HepG2 (cell line): ENCODE data around the gene CECR2. TPM values are rescaled to one million over a fixed set of nuclear protein-coding genes. Genes with fewer than 3 reads are reported as not detected.

ENCODE experiments used
- ATAC-seq: fragments of 200-7000 bp; cut with Tn5 transposase; 3 replicates; pipeline ENCODE4 v1.9.1; 2020; ENCODE audit warnings: mild to moderate bottlenecking, moderate library complexity
- Bru-seq: library from RNA; stranded (reverse); fragments of 400-500 nt; gene quantifications from one replicate; lab custom pipeline; 2021; lab: Mats Ljungman, UMichigan
- BruChase-seq, 2 experiments: library from RNA; stranded (reverse); fragments of 400-500 nt; gene quantifications; one replicate each; lab custom pipeline; 2021; lab: Mats Ljungman, UMichigan
- BruUV-seq: library from RNA; stranded (reverse); fragments of 400-500 nt; replicated peaks from 2 replicates; lab custom pipeline; 2021; lab: Mats Ljungman, UMichigan
- CTCF ChIA-PET: fragments of 300-600 bp; formaldehyde crosslinking; extraction: SDS; loops from one replicate; lab custom pipeline; 2021; ENCODE audit warnings: low total read pairs, inconsistent platforms, low intra/inter-chr PET ratio; lab: Yijun Ruan, JAX
- POLR2A ChIA-PET: fragments of 350-600 bp; sonication (Branson Sonifier 250); formaldehyde crosslinking; loops from one replicate; lab custom pipeline; 2020; ENCODE audit warnings: antibody characterized with exemption, inconsistent platforms; lab: Yijun Ruan, JAX
- DNase-seq: peaks from one replicate; pipeline ENCODE4 v3.0.0-alpha.2; 2015; ENCODE audit warnings: low spot score
- FAIRE-seq: peaks from 3 replicates; lab custom pipeline; 2011; peaks lifted over from hg19 to GRCh38; lab: Jason Lieb, UNC
- H2AFZ ChIP-seq: one replicate; pipeline ENCODE4 v1.6.1; 2011; ENCODE audit warnings: low read length, inconsistent platforms
- H3K27ac ChIP-seq: fragments of 300-600 bp; 3 replicates; pipeline ENCODE4 v1.8.0; 2011; ENCODE audit warnings: mixed run types, mild to moderate bottlenecking, mixed read lengths, low read length, inconsistent platforms; ENCODE audit not compliant: insufficient read depth; ENCODE audit errors: extremely low read length
- H3K27me3 ChIP-seq, 2 experiments: fragments of 200-600 bp in 1 of 2; 2 replicates in 1 of 2; 3 replicates in 1 of 2; pipeline versions ENCODE4 v1.6.0 to v1.8.0; 2011; ENCODE audit warnings: low read length in 2 of 2, mild to moderate bottlenecking in 2 of 2, moderate library complexity in 2 of 2, inconsistent platforms in 1 of 2; ENCODE audit not compliant: insufficient read depth in 2 of 2, control insufficient read depth in 1 of 2
- H3K36me3 ChIP-seq, 2 experiments: fragments of 200-600 bp in 1 of 2; replicated peaks in 1 of 2; 2 replicates in 1 of 2; 3 replicates in 1 of 2; pipeline versions ENCODE4 v1.5.1 to v1.8.0; 2011; ENCODE audit warnings: low read length in 2 of 2, inconsistent platforms in 1 of 2; ENCODE audit not compliant: insufficient read depth in 2 of 2, control insufficient read depth in 1 of 2
- H3K4me1 ChIP-seq: 2 replicates; pipeline ENCODE4 v1.5.1; 2012; ENCODE audit warnings: low read length, inconsistent platforms; ENCODE audit not compliant: insufficient read depth
- H3K4me2 ChIP-seq: 2 replicates; pipeline ENCODE4 v1.6.0; 2011; ENCODE audit warnings: low read depth, low read length, inconsistent platforms
- H3K4me3 ChIP-seq, 3 experiments: fragments of 200-600 bp in 1 of 3; sonication (generic), shearing (Covaris generic) in 1 of 3; replicated peaks in 1 of 3; 2 replicates each; pipeline ENCODE4 v1.5.1; 2011 to 2016; ENCODE audit warnings: low read length in 3 of 3, inconsistent platforms in 2 of 3, low read depth in 2 of 3, mild to moderate bottlenecking in 2 of 3, control low read depth in 1 of 3, mixed read lengths in 1 of 3; ENCODE audit not compliant: insufficient read depth in 1 of 3
- H3K79me2 ChIP-seq: one replicate; pipeline ENCODE4 v1.6.1; 2011; ENCODE audit warnings: low read length, inconsistent platforms; ENCODE audit not compliant: insufficient read depth
- H3K9ac ChIP-seq: 2 replicates; pipeline ENCODE4 v1.6.0; 2011; ENCODE audit warnings: mild to moderate bottlenecking, low read depth, low read length, inconsistent platforms; ENCODE audit not compliant: insufficient read depth
- H3K9me3 ChIP-seq: 2 replicates; pipeline ENCODE4 v1.5.1; 2012; ENCODE audit warnings: mild to moderate bottlenecking, low read length
- H4K20me1 ChIP-seq: 2 replicates; pipeline ENCODE4 v1.6.0; 2011; ENCODE audit warnings: inconsistent platforms, mild to moderate bottlenecking, low read length, moderate library complexity; ENCODE audit not compliant: insufficient read depth
- WGBS: methylation state at CpG from one replicate; pipeline ENCODE4 v1.1.6; 2017; ENCODE audit warnings: low lambda C conversion rate; 5-methylcytosine and 5-hydroxymethylcytosine counted together
- in situ Hi-C: cut with HindIII; loops from 2 replicates; pipeline ENCODE4 v1.10.0; 2017; ENCODE audit warnings: low pct_unique_long_range_greater_than_20kb; ENCODE audit not compliant: extremely low pct_ligation_motif_present
- intact Hi-C: fragments of 100-400 bp; cut with micrococcal nuclease; formaldehyde crosslinking; loops from one replicate; pipeline ENCODE4 v1.10.0; 2022; ENCODE audit not compliant: unreplicated experiment
- long read RNA-seq, 2 experiments: library from RNA in 1 of 2; library from polyadenylated mRNA in 1 of 2; stranded (forward) in 1 of 2; unstranded in 1 of 2; transcript quantifications; one replicate each; pipeline ENCODE4 v2.0.0, GENCODE V29; 2019 to 2022
- polyA minus RNA-seq, 3 experiments: library from RNA; depleted of rRNA, polyadenylated mRNA; stranded (reverse); fragments of >200 nt; gene quantifications; 2 replicates each; pipeline ENCODE4 v1.2.3, GENCODE V29; 2011; ENCODE audit warnings: low replicate concordance in 1 of 3
- polyA plus RNA-seq, 8 experiments: library from polyadenylated mRNA; depleted of rRNA in 3 of 8; stranded (reverse) in 7 of 8; unstranded in 1 of 8; fragments of >200 nt; fragmentation: Illumina TruSeq in 4 of 8; extraction: Trizol in 4 of 8; gene quantifications; 2 replicates each; pipeline versions ENCODE4 v1.2.1 to v1.2.3, GENCODE V29; 2011 to 2016; ENCODE audit warnings: low read depth in 4 of 8, missing spikeins in 1 of 8, mixed read lengths in 1 of 8; ENCODE audit not compliant: insufficient read depth in 1 of 8
- total RNA-seq, 5 experiments: library from RNA; depleted of rRNA; stranded (reverse); fragments of >200 nt; fragmentation: Illumina TruSeq; extraction: Trizol; gene quantifications; 2 replicates each; pipeline ENCODE4 v1.2.3, GENCODE V29; 2016; ENCODE audit warnings: low read depth in 1 of 5
- TF ChIP-seq, protein P1 (sequence below): IDR thresholded peaks from 2 replicates; pipeline ENCODE4 v1.6.1; 2016; ENCODE audit warnings: missing compliant biosample characterization, missing genetic modification reagents, borderline replicate concordance
- TF ChIP-seq, protein P2 (sequence below): IDR thresholded peaks from 2 replicates; pipeline ENCODE4 v1.6.1; 2016; ENCODE audit warnings: missing biosample characterization, missing genetic modification reagents, low read depth

Gene CECR2
- total RNA-seq (2016; rRNA removed; fragmentation: Illumina TruSeq; extraction: Trizol): not detected in 2 replicates
- not detected in 2 replicates for total RNA-seq (2016; cell fraction: cytosol; rRNA removed; fragmentation: Illumina TruSeq; extraction: Trizol; ENCODE audit: low read depth)
- not detected in 2 replicates for total RNA-seq (2016; cell fraction: insoluble cytoplasmic fraction; rRNA removed; fragmentation: Illumina TruSeq; extraction: Trizol)
- not detected in 2 replicates for total RNA-seq (2016; cell fraction: membrane; rRNA removed; fragmentation: Illumina TruSeq; extraction: Trizol)
- not detected in 2 replicates for total RNA-seq (2016; cell fraction: nucleus; rRNA removed; fragmentation: Illumina TruSeq; extraction: Trizol)
- 0.01 TPM in 1 of 2 replicates, not detected in the other for polyA plus RNA-seq (2011; rRNA removed)
- polyA plus RNA-seq (2011; cell fraction: cytosol; rRNA removed): not detected in 2 replicates
- 0.03 and 0.05 TPM in 2 replicates for polyA plus RNA-seq (2011; cell fraction: nucleus; rRNA removed)
- polyA plus RNA-seq (2012): not detected in 2 replicates
- polyA plus RNA-seq (2016; cell fraction: cytosol; fragmentation: Illumina TruSeq; extraction: Trizol; ENCODE audit: low read depth): not detected in 2 replicates
- not detected in 2 replicates for polyA plus RNA-seq (2016; cell fraction: insoluble cytoplasmic fraction; fragmentation: Illumina TruSeq; extraction: Trizol; ENCODE audit: low read depth)
- polyA plus RNA-seq (2016; cell fraction: membrane; fragmentation: Illumina TruSeq; extraction: Trizol; ENCODE audit: low read depth): not detected in 2 replicates
- not detected in 2 replicates for polyA plus RNA-seq (2016; cell fraction: nucleus; fragmentation: Illumina TruSeq; extraction: Trizol; ENCODE audit: insufficient read depth, low read depth)
- polyA minus RNA-seq (2011; rRNA and poly(A)+ RNA removed; ENCODE audit: low replicate concordance): 0.02 and 0.04 TPM in 2 replicates
- polyA minus RNA-seq (2011; cell fraction: cytosol; rRNA and poly(A)+ RNA removed): not detected in 2 replicates
- polyA minus RNA-seq (2011; cell fraction: nucleus; rRNA and poly(A)+ RNA removed): not detected in 2 replicates
- Bru-seq, nascent RNA: percentile 3 among the genes with signal in this experiment
- percentile 5 among the genes with signal in this experiment for BruChase-seq, experiment 1, labeled RNA remaining after a 6-hour chase
- BruChase-seq, experiment 2, labeled RNA remaining after a 2-hour chase: percentile 5 among the genes with signal in this experiment
- long read RNA-seq, experiment 1: 0 reads
- long read RNA-seq, experiment 2: 0 reads

DNA sequence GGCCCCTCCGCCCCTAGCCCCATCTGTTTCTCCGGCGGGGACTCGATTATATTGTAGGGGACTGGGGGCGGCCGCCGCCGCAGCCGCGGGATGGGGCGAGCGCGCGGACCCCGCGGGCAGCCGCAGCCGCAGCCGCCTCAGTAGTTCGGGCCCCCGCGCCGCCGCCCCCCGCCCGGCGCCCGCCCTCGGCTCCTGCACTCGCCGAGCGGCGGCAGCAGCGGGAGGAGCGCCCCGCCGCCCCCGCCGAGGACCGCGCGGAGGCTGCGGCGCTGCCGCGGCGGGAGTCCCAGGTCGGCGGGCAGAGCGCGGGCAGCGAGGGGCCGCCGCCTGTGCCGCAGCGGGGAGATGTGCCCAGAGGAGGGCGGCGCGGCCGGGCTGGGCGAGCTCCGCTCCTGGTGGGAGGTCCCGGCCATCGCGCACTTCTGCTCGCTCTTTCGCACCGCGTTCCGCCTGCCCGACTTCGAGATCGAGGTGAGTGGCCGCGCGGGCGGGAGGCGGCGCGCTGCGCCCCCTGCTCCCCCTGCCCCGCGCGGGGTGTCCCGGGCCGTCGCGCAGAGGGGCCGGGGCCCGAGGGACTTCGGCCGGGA, at the start of gene CECR2:
Gene CECR2 (plus strand): TSS at position 22 of the 587 bp plus-strand sequence. CDS start 324 bp downstream, at position 346.
- intact Hi-C loops: loop anchor here (5.0 kb wide), 2 partner anchors 133 to 213 kb away; no protein-coding TSS in a partner anchor
- H4K20me1 ChIP-seq: no peaks in the 10 kb centered on the region
- H3K27ac ChIP-seq: no peak within 1 kb of the TSS
- H3K4me2 ChIP-seq: peak within 1 kb of the TSS; percentile 51
- H3K79me2 ChIP-seq: no peaks in the 10 kb centered on the region
- H3K4me3 ChIP-seq: peak within 1 kb of the TSS; percentile 16 to 52 (median 23); a peak in 3 of 6 replicates
- DNase-seq: no peak
- no peaks in the 10 kb centered on the region for H3K36me3 ChIP-seq
- no TSS peak for BruUV-seq
- CTCF ChIA-PET: no interaction called here
- in situ Hi-C loops: no loop called here
- H3K27me3 ChIP-seq: peaks cover 9 to 54% of the 10 kb centered on the region in 2 experiments; a peak in 4 of 5 replicates
- TF ChIP-seq, protein P1, sequence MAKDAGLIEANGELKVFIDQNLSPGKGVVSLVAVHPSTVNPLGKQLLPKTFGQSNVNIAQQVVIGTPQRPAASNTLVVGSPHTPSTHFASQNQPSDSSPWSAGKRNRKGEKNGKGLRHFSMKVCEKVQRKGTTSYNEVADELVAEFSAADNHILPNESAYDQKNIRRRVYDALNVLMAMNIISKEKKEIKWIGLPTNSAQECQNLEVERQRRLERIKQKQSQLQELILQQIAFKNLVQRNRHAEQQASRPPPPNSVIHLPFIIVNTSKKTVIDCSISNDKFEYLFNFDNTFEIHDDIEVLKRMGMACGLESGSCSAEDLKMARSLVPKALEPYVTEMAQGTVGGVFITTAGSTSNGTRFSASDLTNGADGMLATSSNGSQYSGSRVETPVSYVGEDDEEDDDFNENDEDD (CRISPR knock-in tag): peak; percentile 19; the same call in 1 of the 2 replicates
- TF ChIP-seq, protein P2, sequence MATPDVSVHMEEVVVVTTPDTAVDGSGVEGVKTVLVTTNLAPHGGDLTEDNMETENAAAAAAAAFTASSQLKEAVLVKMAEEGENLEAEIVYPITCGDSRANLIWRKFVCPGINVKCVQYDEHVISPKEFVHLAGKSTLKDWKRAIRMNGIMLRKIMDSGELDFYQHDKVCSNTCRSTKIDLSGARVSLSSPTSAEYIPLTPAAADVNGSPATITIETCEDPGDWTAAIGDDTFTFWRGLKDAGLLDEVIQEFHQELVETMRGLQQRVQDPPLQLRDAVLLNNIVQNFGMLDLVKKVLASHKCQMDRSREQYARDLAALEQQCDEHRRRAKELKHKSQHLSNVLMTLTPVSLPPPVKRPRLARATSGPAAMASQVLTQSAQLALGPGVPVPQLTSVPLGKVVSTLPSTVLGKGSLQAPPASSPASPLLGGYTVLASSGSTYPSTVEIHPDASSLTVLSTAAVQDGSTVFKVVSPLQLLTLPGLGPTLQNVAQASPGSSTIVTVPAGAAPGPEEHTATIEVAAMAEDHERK (CRISPR knock-in tag): no peak
- TF ChIP-seq, all 625 proteins: peak for 1
- WGBS: no CpG with 5 or more reads among the region's 92 CpGs
- H3K9ac ChIP-seq: no peak within 1 kb of the TSS
- peaks cover 9% of the 10 kb centered on the region; the same call in 1 of the 2 replicates for H3K4me1 ChIP-seq
- H3K9me3 ChIP-seq: no peaks in the 10 kb centered on the region
- FAIRE-seq (no peak), ATAC-seq (peak; percentile 69)
- H2AFZ ChIP-seq: no peak within 1 kb of the TSS
- POLR2A ChIA-PET: no interaction called here
